Daoy (cell line): Measurements from ENCODE around the gene PIK3R6. TPM values are rescaled to one million over a fixed set of nuclear protein-coding genes. Genes with fewer than 3 reads are reported as not detected.

Experiments used
- DNase-seq: peaks from one replicate; pipeline ENCODE4 v3.0.0-alpha.2; 2015; ENCODE audit warnings: low read depth
- total RNA-seq: library from RNA; depleted of rRNA; stranded (reverse); fragments of >200 nt; shearing (Covaris generic); gene quantifications from 2 replicates; pipeline ENCODE4 v1.2.3, GENCODE V29; 2014

PIK3R6 gene
- total RNA-seq, 1 experiment from 2014 or later: not detected

GRCh38 chr17:8855477-8856204 lies 11.8 kb downstream of the PIK3R6 start:
- DNase-seq: no peak

- no peak for DNase-seq
These were observed 15.9 kb downstream of the PIK3R6 start for GRCh38 chr17:8851600-8851999.

- no peak for DNase-seq
These were observed 18.0 kb downstream of the PIK3R6 start for GRCh38 chr17:8849311-8850041.

DNA sequence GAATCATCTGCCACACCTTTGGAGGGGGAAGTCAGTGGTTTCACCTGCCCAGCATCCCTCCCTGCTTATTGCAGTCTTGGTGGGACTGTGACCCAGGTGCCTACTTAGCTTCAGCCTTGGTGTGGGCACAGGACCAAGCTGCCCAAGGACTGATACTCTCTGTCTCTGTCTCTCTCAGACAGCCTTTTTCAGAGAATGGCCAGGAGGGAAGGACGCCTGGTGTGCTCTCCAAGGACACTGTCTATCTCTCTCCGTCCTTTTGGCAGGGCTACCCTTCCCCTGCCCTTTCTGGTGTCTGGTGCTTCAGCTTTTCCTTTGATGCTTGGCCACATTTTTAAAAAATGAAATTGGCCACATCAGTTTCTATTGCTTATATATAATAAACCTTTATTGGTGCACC lies 19.6 kb downstream of the PIK3R6 start:
- DNase-seq: no peak

- peak; percentile 51 for DNase-seq
These were observed 20.7 kb downstream of the PIK3R6 start for GRCh38 chr17:8846768-8847211.

DNA sequence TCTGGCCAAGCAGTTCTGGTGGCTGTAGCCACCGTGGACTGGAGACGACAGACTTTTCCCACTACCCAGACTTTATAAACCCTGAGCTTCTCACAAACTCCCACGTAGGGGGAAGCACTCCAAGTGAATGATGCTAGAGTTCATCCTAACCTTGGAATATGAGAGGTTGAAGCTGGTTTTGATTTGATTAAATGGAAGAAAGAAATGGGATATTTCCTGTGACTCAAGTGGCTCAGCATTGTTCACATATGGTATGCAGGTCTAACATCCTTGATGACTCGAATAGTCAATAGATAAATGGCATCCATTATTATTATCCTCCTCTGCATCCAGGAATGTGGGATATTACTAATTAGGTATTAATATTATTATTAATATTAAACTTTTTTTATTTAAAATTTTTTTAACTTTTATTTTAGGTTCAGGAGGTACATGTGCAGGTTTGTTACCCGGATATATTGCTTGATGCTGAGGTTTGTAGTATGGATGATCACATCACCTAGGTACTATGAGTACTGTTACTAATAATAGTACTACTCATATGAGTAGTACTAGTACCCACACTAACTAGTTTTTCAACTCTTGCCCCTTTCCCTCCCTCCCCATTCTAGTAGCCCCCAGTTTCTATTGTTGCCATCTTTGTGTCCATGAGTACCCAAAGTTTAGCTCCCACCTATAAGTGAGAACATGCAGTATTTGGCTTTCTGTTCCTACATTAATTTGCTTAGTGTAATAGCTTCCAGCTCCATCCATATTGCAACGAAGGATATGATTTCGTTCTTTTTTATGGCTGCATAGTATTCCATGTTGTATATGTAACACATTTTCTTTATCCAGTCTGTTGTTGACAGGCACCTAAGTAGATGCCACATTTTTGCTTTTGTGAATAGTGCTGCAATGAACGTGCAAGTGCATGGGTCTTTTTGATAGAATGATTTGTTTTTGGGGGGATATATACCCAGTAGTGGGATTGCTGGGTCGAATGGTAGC lies 22.9 kb downstream of the PIK3R6 start:
- DNase-seq: no peak

- DNase-seq: no peak
These were observed 24.1 kb downstream of the PIK3R6 start for GRCh38 chr17:8843344-8843743.

DNA sequence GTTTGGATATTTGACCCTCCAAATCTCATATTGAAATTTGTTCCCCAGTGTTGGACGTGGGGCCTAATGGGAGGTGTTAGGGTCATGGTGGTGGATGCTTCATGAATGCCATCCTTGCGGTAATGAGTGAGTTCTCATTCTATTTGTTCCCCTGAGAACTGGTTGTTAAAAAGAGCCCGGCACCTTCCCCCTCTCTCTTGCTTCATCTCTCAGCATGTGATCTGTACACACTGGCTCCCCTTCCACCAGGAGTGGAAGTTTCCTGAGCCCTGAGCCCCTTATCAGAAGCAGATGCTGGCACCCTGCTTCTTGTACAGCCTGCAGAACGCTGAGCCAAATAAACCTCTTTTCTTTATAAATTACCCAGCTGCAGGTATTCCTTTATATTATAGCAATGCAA lies 25.6 kb downstream of the PIK3R6 start:
- no peak for DNase-seq

DNA sequence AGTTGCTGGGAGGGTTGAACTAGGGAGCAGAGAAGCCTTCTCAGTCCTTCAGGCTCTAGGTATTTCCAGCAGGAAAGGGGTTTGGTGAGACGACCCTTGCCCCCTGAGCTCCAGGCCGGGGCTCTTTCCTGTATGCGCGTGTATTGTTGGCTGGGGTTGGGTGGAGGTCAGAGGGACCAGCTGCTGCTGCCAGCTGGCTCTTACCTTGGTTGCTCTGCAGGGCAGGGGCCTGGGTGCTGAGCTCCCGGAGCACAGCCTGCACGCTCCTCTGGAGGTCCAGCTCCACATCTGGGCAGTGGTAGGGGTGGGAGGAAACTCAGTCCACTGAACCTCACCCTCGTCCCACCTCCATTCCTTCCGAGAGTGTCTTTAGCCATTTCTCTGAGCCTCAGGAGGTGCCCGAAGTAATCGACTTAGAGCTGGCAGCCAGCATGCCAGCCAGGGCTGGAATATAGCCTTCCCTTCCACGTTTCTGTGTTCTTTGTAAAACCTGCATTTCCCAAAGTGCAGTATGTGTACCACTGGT lies 28.0 kb downstream of the PIK3R6 start:
- DNase-seq: no peak

DNA sequence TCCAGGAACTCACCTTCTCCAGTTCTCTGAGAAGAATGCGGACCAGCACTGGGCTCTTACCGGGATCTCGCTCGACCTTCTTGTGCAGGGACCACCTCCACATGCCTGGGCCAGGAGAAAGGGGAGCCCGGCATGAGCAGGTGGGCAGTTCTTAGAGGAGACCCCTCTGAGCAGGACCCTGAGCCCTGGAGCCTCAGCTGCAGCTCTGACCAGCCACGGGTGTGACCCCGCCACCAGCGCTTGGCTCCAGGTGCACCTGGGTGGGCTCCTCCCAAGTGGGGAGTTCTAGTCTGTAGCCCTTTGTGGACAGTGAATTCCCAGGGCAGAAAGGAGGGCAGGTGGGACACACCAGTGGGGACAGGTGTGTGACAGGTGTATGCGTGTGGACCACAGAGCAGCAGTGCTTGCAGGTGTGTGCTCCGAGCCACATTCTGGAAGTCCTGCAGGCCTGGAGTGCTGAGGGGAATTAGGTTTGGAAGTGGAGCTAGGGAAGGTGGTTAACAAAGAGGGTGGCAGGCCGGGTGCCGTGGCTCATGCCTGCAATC lies 28.9 kb downstream of the PIK3R6 start:
- DNase-seq: no peak

DNA sequence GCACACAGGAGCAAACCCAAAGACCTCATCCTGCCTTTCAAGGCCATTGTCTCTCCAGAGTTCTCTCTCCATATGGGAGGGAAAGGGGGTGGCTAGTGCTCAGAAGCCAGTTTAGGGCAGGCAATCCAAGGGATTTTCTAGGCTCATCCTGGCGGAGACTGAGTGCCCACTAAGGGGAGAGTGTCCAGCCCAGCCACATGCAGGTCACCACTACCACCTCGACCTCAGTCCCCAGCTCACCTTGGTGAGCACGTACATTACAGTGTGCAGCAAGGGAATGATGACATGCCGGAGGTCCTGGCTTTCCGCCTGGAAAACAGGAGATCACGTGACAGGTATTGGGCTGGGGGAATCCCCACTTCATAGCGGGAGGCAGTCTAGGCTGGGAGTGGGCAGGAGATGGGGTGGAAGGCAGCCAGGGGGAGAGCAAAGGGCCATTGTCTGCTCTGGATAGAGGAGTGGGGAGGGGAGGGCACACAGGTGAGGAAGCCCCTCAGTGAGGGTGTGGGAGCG lies 29.9 kb downstream of the PIK3R6 start:
- DNase-seq: peak; percentile 74

GRCh38 chr17:8836821-8837562 lies 30.5 kb downstream of the PIK3R6 start:
- DNase-seq: peak; percentile 34

- no peak for DNase-seq
These were observed 31.7 kb downstream of the PIK3R6 start for GRCh38 chr17:8835631-8836364.

GRCh38 chr17:8835106-8835505 lies 32.4 kb downstream of the PIK3R6 start:
- DNase-seq: no peak

DNA sequence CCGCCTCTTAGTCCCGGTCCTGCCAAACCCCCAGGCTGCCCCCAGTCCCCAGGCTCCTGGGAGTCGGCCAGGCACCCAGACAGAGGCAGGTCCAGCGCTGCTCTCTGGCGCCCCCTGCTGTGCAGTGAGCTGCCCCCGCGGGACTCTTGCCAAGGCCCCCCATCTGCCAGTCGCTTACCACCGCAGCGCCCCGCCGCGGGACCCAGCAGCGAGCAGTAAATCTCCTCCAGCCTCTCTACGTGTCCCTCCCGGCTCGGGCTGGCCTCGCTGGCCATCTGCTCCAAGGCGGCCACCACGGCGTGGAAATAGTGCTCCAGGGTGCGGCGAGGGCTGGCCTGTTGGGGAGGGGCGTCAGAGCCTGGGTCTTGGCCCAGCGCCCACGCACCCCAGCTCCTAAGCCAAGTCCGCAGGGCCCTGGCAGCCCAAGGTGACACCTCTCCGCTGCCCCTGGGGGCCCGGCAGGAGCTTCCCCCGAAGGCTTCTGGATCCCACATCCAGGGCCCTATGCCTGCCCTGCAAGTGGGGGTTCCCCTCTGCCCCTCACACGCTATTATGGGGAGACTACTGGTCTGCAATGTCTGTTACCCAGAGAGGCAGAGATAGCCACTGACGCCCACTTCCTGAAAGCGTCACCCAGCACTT lies 34.6 kb downstream of the PIK3R6 start:
- peak; percentile 43 for DNase-seq

GRCh38 chr17:8831234-8831849 lies 36.1 kb downstream of the PIK3R6 start:
- DNase-seq: no peak

GRCh38 chr17:8830141-8830540 lies 37.3 kb downstream of the PIK3R6 start:
- DNase-seq: no peak

DNA sequence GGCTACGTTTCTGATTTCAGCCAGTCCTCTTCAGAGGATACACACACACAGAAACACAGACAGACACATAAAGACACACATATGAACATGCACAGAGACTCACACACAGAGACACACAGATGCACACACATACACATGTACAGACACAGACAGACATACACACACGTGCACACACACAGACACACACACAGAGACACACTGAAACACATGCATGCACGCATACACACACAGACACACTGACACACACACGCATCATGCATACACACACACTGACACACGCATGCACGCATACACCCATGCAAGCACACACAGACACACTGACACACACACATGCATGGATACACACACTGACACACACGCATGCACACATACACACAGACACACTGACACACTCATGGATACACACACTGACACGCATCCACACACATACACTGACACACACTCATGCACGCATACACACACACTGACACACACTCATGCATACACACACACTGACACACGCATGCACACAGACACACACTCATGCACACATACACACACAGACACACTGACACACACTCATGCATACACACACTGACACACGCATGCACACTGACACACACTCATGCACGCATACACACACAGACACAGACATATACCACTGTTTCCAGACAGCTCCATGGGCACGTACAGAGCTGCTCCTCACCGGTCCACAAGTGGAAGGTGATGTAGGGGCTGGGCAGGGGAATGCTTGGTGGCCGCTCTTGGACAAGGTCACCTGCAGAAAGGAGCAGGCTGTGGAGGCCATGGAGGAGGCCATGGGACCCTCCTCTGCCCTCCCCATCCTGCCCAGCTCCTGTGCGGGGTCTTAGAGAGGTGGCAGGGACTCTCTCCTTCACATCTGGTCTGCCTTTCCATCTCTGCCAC lies 38.2 kb downstream of the PIK3R6 start:
- no peak for DNase-seq
